Lung (tissue), 12 donors: ENCODE results near the gene MOK. TPM values are rescaled to one million over a fixed set of nuclear protein-coding genes. Genes with fewer than 3 reads are reported as not detected.

ENCODE experiments used
- ATAC-seq: fragments of 200-7000 bp; cut with Tn5 transposase; one replicate; pipeline ENCODE4 v1.9.1; 2020; ENCODE audit warnings: moderate number of reproducible peaks; ENCODE audit not compliant: insufficient read depth, low FRiP score
- DNase-seq, 3 donors: peaks; one replicate each; pipeline ENCODE4 v3.0.0-alpha.2; 2013 to 2017
- H3K27ac ChIP-seq, 2 donors: one replicate each; pipeline ENCODE4 v1.5.1; 2013; ENCODE audit warnings: mild to moderate bottlenecking in 2 of 2, moderate library complexity in 2 of 2, control low read depth in 1 of 2, inconsistent platforms in 1 of 2, low read depth in 1 of 2, low read length in 1 of 2
- H3K27me3 ChIP-seq, 3 donors: one replicate each; pipeline ENCODE4 v1.5.1; 2013; ENCODE audit warnings: low read length in 2 of 3; ENCODE audit not compliant: control insufficient read depth in 3 of 3, insufficient read depth in 3 of 3
- H3K36me3 ChIP-seq, 4 donors: one replicate each; pipeline ENCODE4 v1.5.1; 2013; ENCODE audit warnings: low read length in 4 of 4, mild to moderate bottlenecking in 1 of 4, moderate library complexity in 1 of 4; ENCODE audit not compliant: control insufficient read depth in 4 of 4, insufficient read depth in 4 of 4
- H3K4me1 ChIP-seq, 5 donors: one replicate each; pipeline ENCODE4 v1.5.1; 2013; ENCODE audit warnings: low read length in 5 of 5, mild to moderate bottlenecking in 2 of 5, moderate library complexity in 1 of 5; ENCODE audit not compliant: control insufficient read depth in 5 of 5, insufficient read depth in 5 of 5
- H3K4me3 ChIP-seq: one replicate; pipeline ENCODE4 v1.5.1; 2013; ENCODE audit warnings: mild to moderate bottlenecking, control low read depth, moderate library complexity
- H3K9ac ChIP-seq, 2 donors: one replicate each; pipeline ENCODE4 v1.5.1; 2013; ENCODE audit warnings: low read length in 2 of 2, control low read depth in 1 of 2; ENCODE audit not compliant: insufficient read depth in 1 of 2
- H3K9me3 ChIP-seq, 4 donors: one replicate each; pipeline ENCODE4 v1.5.1; 2013; ENCODE audit warnings: low read length in 3 of 4, mild to moderate bottlenecking in 1 of 4, moderate library complexity in 1 of 4; ENCODE audit not compliant: control insufficient read depth in 4 of 4, insufficient read depth in 3 of 4
- WGBS, 2 donors: extraction: QIAGEN DNeasy Blood & Tissue Kit; methylation state at CpG; one replicate each; pipeline ENCODE4 v1.1.7; 2013; 5-methylcytosine and 5-hydroxymethylcytosine counted together
- polyA plus RNA-seq, 2 donors: library from polyadenylated mRNA; stranded (reverse); fragments of 200-250 nt; gene quantifications; one replicate each; pipeline ENCODE4 v1.2.1, GENCODE V29; 2013
- total RNA-seq, 2 donors: library from RNA; depleted of rRNA in 1 of 2; stranded (reverse); fragments of >200 nt in 1 of 2; gene quantifications; one replicate each; pipeline ENCODE4 v1.2.1, GENCODE V29; 2014 to 2021
- TF ChIP-seq, protein P1 (sequence below): IDR thresholded peaks from 2 replicates; pipeline ENCODE4 v1.5.1; 2012; ENCODE audit warnings: mild to moderate bottlenecking; ENCODE audit errors: control extremely low read depth, extremely low read depth
- donor health status: control.
- donor health status: control.
- donor health status: Bipolar disorder and iron deficiency.
- donor health status: healthy.
- donor health status: DM: yes; HTN: yes; CAD: no.

Gene MOK
- total and polyA plus RNA-seq, 4 donors, result 11.1 to 35.4 (median 25.4) TPM

DNA sequence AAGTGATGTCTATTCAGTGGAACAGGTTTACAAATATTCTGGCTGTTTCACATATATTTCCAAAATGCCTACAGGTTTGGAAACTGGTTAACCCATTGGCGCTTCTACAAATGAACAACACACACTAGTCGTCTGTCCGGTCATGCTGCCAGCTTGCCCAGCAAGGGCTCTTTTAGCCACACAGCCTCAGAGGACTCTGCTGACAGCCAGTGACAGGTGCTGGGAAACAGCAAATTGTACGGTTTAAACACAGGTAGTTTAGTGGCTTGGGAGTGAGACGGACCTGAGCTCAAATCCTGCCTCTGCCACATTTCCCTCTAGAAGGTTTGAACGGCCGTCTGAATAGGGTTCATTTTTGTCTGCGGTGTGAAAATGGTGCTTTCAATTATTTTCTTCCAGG, 53.8 kb downstream of the MOK start:
- H3K4me3 ChIP-seq, result no peak overlapping the region
- H3K9me3 ChIP-seq, result no peaks in the 10 kb centered on the region
- ATAC-seq (no peak), DNase-seq (no peak)
- peaks cover 0 to 6% (median 0%) of the 10 kb centered on the region in 5 donors for H3K4me1 ChIP-seq
- no peak overlapping the region for H3K27ac ChIP-seq
- TF ChIP-seq, protein P1, sequence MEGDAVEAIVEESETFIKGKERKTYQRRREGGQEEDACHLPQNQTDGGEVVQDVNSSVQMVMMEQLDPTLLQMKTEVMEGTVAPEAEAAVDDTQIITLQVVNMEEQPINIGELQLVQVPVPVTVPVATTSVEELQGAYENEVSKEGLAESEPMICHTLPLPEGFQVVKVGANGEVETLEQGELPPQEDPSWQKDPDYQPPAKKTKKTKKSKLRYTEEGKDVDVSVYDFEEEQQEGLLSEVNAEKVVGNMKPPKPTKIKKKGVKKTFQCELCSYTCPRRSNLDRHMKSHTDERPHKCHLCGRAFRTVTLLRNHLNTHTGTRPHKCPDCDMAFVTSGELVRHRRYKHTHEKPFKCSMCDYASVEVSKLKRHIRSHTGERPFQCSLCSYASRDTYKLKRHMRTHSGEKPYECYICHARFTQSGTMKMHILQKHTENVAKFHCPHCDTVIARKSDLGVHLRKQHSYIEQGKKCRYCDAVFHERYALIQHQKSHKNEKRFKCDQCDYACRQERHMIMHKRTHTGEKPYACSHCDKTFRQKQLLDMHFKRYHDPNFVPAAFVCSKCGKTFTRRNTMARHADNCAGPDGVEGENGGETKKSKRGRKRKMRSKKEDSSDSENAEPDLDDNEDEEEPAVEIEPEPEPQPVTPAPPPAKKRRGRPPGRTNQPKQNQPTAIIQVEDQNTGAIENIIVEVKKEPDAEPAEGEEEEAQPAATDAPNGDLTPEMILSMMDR, result no peak
- H3K36me3 ChIP-seq, result peaks cover 0 to 6% (median 3%) of the 10 kb centered on the region in 4 donors
- no peaks in the 10 kb centered on the region for H3K27me3 ChIP-seq
- no peak overlapping the region for H3K9ac ChIP-seq
- 95 to 96% methylated on average over 8 of the region's 8 CpGs for WGBS, 2 donors

DNA sequence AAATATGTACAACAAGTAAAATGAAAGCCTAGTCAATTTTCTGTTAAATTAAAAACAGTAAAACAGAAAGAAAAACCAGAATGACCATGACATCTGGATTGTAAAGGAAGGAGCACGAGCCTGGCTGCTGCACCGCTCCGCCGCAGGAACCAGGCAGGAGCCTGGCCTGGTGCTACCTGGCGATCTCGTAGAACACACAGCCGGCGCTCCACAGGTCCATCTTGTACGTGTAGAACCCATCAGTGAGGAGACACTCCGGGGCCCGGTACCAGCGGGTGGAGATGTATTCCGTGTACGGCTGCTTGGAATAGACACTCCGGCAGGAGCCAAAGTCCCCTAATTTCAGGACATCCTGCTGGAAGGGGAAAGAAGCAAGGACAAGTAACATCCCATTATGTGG, 54.3 kb downstream of the MOK start:
- ATAC-seq (no peak), DNase-seq (no peak)
- no peaks in the 10 kb centered on the region for H3K27me3 ChIP-seq
- H3K9me3 ChIP-seq, result no peaks in the 10 kb centered on the region
- peaks cover 0 to 5% (median 0%) of the 10 kb centered on the region in 5 donors for H3K4me1 ChIP-seq
- no peak overlapping the region for H3K27ac ChIP-seq
- H3K9ac ChIP-seq, result no peak overlapping the region
- H3K4me3 ChIP-seq, result no peak overlapping the region
- H3K36me3 ChIP-seq, result peaks cover 0 to 6% (median 3%) of the 10 kb centered on the region in 4 donors
- TF ChIP-seq, protein P1, result no peak
- 95 to 96% methylated on average over 15 of the region's 15 CpGs for WGBS, 2 donors

DNA sequence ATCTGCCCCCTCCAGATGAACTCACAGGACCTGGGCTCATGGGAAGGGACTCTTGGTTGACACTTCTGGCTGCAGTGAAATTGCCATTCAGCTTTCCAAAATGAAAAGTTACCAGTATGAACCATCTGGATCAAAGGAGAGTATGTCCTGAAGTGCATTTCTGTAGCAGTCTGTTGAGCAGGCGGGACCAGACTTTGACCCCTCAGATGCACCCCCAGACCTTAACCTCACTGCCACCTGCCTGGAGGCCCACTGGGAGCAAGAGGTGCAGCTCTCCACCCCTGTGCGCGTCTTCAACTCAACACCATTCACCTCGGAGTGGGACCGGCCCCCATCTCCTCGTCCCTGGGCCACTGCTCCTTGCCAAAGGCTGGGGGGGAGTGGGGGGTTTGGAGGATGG, 55.0 kb downstream of the MOK start:
- ATAC-seq, result no peak
- peaks cover 0 to 6% (median 3%) of the 10 kb centered on the region in 4 donors for H3K36me3 ChIP-seq
- H3K9ac ChIP-seq, result no peak overlapping the region
- WGBS, 2 donors, result 95 to 100% methylated on average over 6 of the region's 6 CpGs
- TF ChIP-seq, protein P1, result no peak
- H3K27me3 ChIP-seq, result no peaks in the 10 kb centered on the region
- H3K4me1 ChIP-seq, result no peaks in the 10 kb centered on the region
- H3K27ac ChIP-seq, result no peak overlapping the region
- H3K4me3 ChIP-seq, result no peak overlapping the region
- H3K9me3 ChIP-seq, result no peaks in the 10 kb centered on the region
- DNase-seq, result no peak

DNA sequence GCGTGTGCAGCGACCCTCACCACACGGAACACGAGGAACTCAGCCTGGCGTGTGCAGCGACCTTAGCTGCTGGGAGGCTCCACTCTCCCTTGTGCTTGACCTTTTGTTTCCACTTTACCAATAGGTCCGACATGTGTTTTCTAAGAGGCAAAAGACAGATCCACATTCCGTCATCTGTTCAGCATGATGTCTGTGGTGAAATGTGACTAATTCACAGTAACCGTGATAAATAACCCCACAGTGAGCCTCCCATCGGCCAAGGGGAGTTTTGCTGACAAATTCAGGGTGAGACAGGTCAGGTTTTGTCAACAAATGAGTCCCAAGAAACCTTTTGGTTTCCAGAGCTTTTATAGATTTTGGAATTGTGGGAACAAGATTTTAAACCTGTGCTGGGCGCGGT, 55.9 kb downstream of the MOK start:
- 94 to 95% methylated on average over 12 of the region's 12 CpGs for WGBS, 2 donors
- DNase-seq (no peak), ATAC-seq (no peak)
- Histone ChIP-seq H3K9ac (no peak overlapping the region), H3K4me1 (no peaks in the 10 kb centered on the region), H3K9me3 (no peaks in the 10 kb centered on the region), H3K27me3 (no peaks in the 10 kb centered on the region), H3K4me3 (no peak overlapping the region), H3K27ac (no peak overlapping the region), H3K36me3 (peaks cover 0 to 6% (median 3%) of the 10 kb centered on the region in 4 donors)
- TF ChIP-seq, protein P1, result no peak
